Muscle layer of duodenum (tissue), 2 donors: Measurements from ENCODE around the gene EAPP.
A peak's percentile ranks its signal among the peaks of the same experiment; 100 is the strongest.
"Not testable (repeated sequence)": the region's sequence is repeated elsewhere in the genome, so short reads cannot be mapped to it uniquely, and the experiment has no call there.

Source experiments
- H3K27ac ChIP-seq: one replicate; pipeline ENCODE4 v1.7.0; 2013; ENCODE audit warnings: mild to moderate bottlenecking, low read length
- H3K27me3 ChIP-seq: one replicate; pipeline ENCODE4 v1.7.0; 2013; ENCODE audit warnings: low read depth, mild to moderate bottlenecking, control low read depth, low read length
- H3K36me3 ChIP-seq, 2 donors: one replicate each; pipeline ENCODE4 v1.7.0; 2013; ENCODE audit warnings: low read length in 2 of 2, control low read depth in 1 of 2, mild to moderate bottlenecking in 1 of 2; ENCODE audit not compliant: insufficient read depth in 2 of 2, control insufficient read depth in 1 of 2
- H3K4me1 ChIP-seq, 2 donors: one replicate each; pipeline ENCODE4 v1.7.0; 2013; ENCODE audit warnings: low read length in 2 of 2, mild to moderate bottlenecking in 2 of 2, control low read depth in 1 of 2, moderate library complexity in 1 of 2; ENCODE audit not compliant: insufficient read depth in 2 of 2, control insufficient read depth in 1 of 2
- H3K4me3 ChIP-seq, 2 donors: one replicate each; pipeline ENCODE4 v1.7.0; 2013; ENCODE audit warnings: low read length in 2 of 2, low read depth in 1 of 2, mild to moderate bottlenecking in 1 of 2
- H3K9me3 ChIP-seq, 2 donors: one replicate each; pipeline ENCODE4 v1.7.0; 2013; ENCODE audit warnings: low read length in 2 of 2, control low read depth in 1 of 2, mild to moderate bottlenecking in 1 of 2; ENCODE audit not compliant: control insufficient read depth in 1 of 2
- donor health status: healthy.

The EAPP gene

DNA sequence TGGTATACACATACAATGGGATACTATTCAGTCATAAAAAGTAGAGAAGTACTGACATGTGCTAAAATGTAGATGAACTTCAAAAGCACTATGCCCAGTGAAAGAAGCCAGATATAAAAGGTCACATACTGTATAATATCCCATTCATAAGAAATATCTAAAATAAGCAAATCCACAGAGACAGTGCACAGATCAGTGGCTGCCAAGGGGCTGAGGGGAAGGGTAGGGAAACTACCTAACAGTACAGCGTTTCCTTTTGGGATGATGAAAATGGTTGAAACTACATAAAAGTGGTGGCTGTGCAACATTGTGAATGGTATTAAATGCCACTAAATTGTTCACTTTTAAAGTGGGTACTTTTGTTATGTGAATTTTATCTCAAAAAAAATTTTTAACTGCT is 11.9 kb downstream of the EAPP start:
- Histone ChIP-seq H3K9me3 (no peaks in the 10 kb centered on the region), H3K4me1 (no peaks in the 10 kb centered on the region), H3K27ac (no peak overlapping the region), H3K27me3 (no peaks in the 10 kb centered on the region), H3K4me3 (no peak overlapping the region), H3K36me3 (peaks cover 22 to 80% of the 10 kb centered on the region in 2 donors)

DNA sequence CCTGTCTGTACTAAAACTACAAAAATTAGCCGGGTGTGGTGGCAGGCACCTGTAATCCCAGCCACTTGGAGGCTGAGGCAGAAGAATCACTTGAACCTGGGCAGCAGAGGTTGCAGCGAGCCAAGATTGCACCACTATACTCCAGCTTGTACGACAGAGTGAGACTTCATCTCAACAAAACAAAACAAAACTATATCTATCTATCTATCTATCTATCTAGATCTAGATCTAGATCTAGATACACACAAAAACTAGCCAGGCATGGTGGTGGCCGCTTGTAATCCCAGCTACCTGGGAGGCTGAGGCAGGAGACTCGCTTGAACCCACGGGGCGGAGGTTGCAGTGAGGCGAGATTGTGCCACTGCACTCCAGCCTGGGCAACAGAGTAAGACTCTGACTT is 15.3 kb downstream of the EAPP start:
- H3K27ac ChIP-seq, result not testable (repeated sequence)
- H3K36me3 ChIP-seq, result peaks cover 28 to 77% of the 10 kb centered on the region in 2 donors

DNA sequence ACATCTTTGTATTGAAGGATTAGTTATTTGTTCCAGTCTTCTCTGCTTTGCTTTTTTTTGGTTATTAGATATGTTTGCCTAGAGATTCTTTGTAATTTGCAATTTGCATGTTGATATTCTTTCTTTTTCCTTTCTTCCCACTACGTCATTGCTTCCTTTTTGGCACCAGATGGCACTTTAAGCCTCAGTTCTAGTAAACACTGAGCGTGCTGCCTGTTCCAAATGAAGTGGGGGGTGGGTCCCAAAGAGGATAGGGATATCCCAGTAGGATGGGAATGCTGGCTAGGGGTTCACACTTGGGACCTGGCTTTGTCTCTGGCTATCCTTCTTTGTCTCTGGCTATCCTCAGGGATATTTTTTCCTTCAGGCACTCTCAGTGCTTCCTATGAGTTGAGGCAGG is 17.0 kb downstream of the EAPP start:
- Histone ChIP-seq H3K27ac (peak overlapping the region; percentile 0), H3K27me3 (no peaks in the 10 kb centered on the region), H3K9me3 (no peaks in the 10 kb centered on the region), H3K36me3 (peaks cover 31 to 79% of the 10 kb centered on the region in 2 donors), H3K4me3 (no peak overlapping the region), H3K4me1 (no peaks in the 10 kb centered on the region)

More for the DNA sequence above, 15.3 kb downstream of the EAPP start:
- H3K4me1 ChIP-seq, H3K4me3 ChIP-seq, H3K9me3 ChIP-seq, H3K27me3 ChIP-seq: not testable (repeated sequence)

DNA sequence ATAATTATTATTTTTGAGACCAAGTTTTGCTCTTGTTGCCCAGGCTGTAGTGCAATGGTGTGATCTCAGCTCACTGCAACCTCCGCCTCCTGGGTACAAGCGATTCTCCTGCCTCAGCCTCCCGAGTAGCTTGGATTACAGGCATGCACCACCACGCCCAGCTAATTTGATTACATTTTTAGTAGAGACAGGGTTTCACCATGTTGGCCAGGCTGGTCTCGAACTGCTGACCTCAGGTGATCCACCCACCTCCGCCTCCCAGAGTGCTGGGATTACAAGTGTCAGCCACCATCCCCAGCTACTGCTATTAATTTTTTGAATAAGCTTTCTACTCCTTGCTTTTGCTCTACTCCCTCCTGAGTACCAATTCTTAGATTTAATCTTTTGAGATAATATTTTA is 18.4 kb downstream of the EAPP start:
- H3K4me1 ChIP-seq, H3K27me3 ChIP-seq, H3K9me3 ChIP-seq, H3K27ac ChIP-seq, H3K4me3 ChIP-seq: not testable (repeated sequence)
- H3K36me3 ChIP-seq, result peaks cover 30 to 70% of the 10 kb centered on the region in 2 donors

DNA sequence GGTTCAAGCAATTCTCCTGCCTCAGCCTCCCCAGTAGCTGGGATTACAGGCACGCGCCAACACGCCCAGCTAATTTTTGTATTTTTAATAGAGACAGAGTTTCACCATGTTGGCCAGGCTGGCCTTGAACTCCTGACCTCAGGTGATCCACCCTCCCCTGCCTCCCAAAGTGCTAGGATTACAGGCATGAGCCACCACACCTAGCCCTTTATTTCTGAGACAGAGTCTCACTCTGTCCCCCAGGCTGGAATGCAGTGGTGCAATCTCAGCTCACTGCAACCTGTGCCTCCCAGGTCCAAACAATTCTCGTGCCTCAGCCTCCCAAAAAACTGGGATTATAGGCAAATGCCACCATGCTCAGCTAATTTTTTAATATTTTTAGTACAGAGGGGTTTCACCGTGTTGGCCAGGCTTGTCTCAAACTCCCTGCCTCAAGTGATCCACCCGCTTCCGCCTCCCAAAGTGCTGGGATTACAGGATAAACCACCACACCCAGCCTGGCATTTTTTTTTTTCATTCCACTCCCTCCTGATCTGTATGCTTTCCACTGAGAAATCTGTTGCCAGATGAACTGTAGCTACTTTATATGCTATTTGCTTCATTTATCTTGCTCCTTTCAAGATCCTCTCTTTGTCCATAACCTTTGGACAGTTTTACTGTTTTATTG is 19.1 kb downstream of the EAPP start:
- not testable (repeated sequence) for H3K9me3 ChIP-seq, H3K4me1 ChIP-seq, H3K27me3 ChIP-seq, H3K27ac ChIP-seq, H3K4me3 ChIP-seq
- peaks cover 31 to 73% of the 10 kb centered on the region in 2 donors for H3K36me3 ChIP-seq

DNA sequence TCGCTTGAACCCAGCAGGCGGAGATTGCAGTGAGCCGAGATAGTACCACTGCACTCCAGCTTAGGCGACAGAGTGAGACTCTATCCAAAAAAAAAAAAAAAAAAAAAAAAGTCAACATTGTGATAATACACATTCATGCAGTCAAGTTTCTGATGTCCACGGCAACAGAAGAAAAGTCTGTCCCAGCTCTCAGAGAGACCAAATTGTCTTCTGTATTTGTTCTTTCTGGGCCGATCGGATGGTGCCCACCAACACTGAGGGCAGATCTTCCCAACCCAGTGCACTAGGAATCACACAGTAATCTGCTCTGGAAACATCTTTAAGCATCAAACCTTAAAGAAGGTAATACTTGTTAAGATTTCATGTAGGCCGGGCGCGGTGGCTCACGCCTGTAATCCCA is 31.6 kb downstream of the EAPP start:
- no peak overlapping the region for H3K4me3 ChIP-seq
- H3K9me3 ChIP-seq, result no peaks in the 10 kb centered on the region
- no peaks in the 10 kb centered on the region for H3K27me3 ChIP-seq
- no peak overlapping the region for H3K27ac ChIP-seq
- no peaks in the 10 kb centered on the region for H3K36me3 ChIP-seq
- H3K4me1 ChIP-seq, result no peaks in the 10 kb centered on the region

DNA sequence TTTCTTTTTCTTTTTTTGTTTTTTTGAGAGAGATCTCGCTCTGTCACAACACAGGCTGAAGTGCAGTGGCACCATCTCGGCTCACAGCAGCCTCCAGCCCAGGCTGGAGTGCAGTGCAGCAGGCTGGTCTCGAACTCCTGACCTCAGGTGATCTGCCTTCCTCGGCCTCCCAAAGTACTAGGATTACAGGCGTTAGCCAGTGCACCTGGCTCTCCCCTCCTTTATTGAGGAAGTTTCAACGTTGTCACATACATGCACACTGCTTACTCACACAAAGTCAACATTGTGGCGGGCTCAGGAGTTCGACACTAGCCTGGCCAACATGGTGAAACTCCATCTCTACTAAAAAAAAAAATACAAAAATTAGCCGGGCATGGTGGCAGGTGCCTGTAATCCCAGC is 32.0 kb downstream of the EAPP start:
- Histone ChIP-seq H3K36me3 (no peaks in the 10 kb centered on the region), H3K4me1 (no peaks in the 10 kb centered on the region), H3K4me3 (no peak overlapping the region), H3K9me3 (no peaks in the 10 kb centered on the region), H3K27ac (no peak overlapping the region), H3K27me3 (no peaks in the 10 kb centered on the region)

DNA sequence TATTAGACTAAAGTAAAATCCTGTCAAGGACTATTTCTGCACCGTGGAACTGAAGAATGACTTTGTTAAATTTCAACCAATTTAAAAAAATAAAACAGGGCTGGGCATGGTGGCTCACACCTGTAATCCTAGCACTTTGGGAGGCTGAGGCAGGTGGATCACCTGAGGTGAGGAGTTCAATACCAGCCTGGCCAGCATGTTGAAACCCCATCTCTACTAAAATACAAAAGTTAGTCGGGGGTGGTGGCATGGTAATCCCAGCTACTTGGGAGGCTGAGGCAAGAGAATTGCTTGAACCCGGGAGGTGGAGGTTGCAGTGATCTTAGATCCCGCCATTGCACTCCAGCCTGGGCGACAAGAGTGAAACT is 34.4 kb downstream of the EAPP start:
- H3K27ac ChIP-seq, H3K4me3 ChIP-seq, H3K27me3 ChIP-seq, H3K36me3 ChIP-seq, H3K9me3 ChIP-seq, H3K4me1 ChIP-seq: not testable (repeated sequence)

DNA sequence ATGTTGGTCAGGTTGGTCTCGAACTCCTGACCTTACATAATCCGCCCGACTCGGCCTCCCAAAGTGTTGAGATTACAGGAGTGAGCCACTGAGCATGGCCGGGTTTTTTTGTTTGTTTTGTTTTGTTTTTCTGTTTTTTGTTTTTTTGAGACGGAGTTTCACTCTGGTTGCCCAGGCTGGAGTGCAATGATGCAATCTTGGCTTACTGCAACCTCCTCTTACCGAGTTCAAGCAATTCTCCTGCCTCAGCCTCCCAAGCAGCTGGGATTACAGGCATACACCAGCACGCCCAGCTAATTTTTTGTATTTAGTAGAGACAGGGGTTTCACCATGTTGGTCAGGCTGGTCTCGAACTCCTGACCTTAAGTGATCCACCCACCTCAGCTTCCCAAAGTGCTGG is 35.5 kb downstream of the EAPP start:
- H3K27ac ChIP-seq, H3K27me3 ChIP-seq, H3K36me3 ChIP-seq, H3K4me1 ChIP-seq, H3K4me3 ChIP-seq, H3K9me3 ChIP-seq: not testable (repeated sequence)

DNA sequence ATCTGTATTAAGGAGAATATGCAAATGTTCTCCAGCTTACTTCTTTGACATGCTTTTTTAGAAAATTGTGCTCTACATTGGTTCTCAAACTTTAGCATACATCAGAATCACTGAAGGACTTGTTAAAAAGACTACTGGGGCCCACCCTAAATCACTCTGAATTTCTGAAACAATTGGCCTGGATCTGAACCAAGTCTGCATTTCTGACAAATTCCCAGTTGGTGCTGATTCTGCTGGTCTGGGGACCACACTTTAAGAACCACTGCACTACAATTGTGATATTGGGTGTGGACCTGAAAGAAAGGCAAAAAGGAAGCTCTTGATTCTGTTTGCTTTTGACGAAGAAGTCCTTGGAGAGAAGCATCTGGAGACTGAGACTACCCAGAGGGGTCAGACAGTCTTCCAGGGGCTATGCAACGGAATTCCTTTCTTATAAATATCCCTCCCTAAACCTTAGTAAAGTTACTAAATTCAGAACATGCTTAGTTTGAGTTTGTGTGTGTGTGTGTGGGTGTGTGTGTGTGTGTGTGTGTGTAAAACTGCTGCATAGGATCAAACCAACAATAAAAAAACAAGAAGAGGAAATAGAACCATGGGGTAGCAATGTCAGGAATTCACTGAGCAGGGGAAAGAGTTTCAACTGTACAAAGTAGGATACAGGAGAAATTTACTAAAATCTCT is 36.8 kb downstream of the EAPP start:
- H3K27me3 ChIP-seq, result no peaks in the 10 kb centered on the region
- no peak overlapping the region for H3K27ac ChIP-seq
- no peaks in the 10 kb centered on the region for H3K9me3 ChIP-seq
- H3K4me3 ChIP-seq, result no peak overlapping the region
- peaks cover 0 to 3% of the 10 kb centered on the region in 2 donors for H3K4me1 ChIP-seq
- H3K36me3 ChIP-seq, result no peaks in the 10 kb centered on the region

DNA sequence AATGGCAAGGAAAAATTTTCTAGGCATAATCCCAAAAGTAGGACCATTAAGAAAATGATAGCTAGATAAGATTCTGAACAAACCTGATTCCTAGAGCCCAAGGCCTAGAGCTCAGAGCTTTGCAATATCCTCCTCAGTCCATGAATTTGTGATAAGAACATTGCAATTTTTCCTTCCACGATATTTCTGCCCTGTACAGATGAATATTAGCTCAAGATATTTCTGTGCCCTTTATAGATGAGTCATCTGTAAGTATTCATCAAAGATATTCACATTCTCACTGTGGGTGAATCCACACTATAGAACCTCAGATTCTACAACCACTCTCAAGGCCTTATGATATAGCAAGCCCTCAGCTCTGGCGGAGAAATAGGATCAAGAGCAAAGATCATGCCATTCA is 37.5 kb downstream of the EAPP start:
- Histone ChIP-seq H3K36me3 (peaks cover 0 to 3% of the 10 kb centered on the region in 2 donors), H3K9me3 (no peaks in the 10 kb centered on the region), H3K27me3 (no peaks in the 10 kb centered on the region), H3K4me1 (peaks cover 0 to 3% of the 10 kb centered on the region in 2 donors), H3K4me3 (no peak overlapping the region), H3K27ac (no peak overlapping the region)
